ENCODE data around the gene SLC8B1.

The SLC8B1 gene

DNA sequence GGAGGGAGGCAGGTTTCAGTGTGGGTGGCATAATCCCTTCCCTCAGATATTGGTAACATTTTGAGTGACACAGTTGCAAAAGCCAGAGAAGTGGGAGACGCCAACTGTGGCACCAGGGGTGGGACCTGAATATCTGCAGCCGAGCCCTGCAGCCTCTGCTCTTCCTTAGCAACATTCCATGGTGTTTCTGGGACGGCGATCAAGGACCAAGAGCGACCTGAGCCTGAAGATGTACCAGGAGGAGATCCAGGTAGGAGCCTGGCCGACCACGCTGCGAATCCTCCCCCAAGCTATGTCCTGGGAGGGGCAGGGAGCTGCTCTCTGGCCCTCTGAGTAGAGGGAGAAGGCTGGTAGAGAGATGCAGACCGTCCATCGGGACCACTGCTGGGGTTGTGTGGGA is 41.8 kb downstream of the SLC8B1 start:
- DNase-seq (ENCODE audit: low spot score in 2 of 2) (no peak), ATAC-seq (replicated peaks; ENCODE audit: extremely low read depth, poor library complexity, severe bottlenecking) (no peak)
- Mint-ChIP-seq H3K27me3 (no peaks in the 10 kb centered on the region), H3K9me3 (no peaks in the 10 kb centered on the region), H3K27ac (ENCODE audit: low read depth) (no peak overlapping the region), H3K4me1 (no peaks in the 10 kb centered on the region), H3K36me3 (ENCODE audit: insufficient read depth) (peaks cover 11% of the 10 kb centered on the region), H3K4me3 (no peak overlapping the region)

DNA sequence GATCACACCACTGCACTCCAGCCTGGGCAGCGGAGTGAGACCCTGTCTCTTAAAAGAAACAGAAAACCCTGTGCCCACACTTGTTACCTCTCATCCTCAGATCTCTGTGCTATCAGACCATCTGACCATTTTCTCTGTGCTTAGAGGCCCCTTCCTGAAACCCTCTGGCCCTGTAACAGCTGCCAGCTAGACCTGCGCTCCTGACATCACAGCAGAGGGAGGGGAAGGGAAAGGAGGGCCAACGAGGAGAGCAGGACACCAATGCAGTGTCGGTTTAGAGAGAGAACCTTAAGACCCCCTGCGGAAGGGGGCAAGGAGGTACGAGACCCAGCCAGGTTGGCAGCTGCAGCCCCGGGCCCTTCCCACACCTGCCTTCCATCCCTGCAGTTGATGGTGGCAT is 42.4 kb downstream of the SLC8B1 start:
- H3K36me3 Mint-ChIP-seq (ENCODE audit: insufficient read depth), result peaks cover 11% of the 10 kb centered on the region
- H3K27ac Mint-ChIP-seq (ENCODE audit: low read depth), result no peak overlapping the region
- no peaks in the 10 kb centered on the region for H3K27me3 Mint-ChIP-seq
- no peak overlapping the region for H3K4me3 Mint-ChIP-seq
- DNase-seq (ENCODE audit: low spot score in 2 of 2) (no peak), ATAC-seq (replicated peaks; ENCODE audit: extremely low read depth, poor library complexity, severe bottlenecking) (no peak)
- no peaks in the 10 kb centered on the region for H3K4me1 Mint-ChIP-seq
- H3K9me3 Mint-ChIP-seq, result no peaks in the 10 kb centered on the region

DNA sequence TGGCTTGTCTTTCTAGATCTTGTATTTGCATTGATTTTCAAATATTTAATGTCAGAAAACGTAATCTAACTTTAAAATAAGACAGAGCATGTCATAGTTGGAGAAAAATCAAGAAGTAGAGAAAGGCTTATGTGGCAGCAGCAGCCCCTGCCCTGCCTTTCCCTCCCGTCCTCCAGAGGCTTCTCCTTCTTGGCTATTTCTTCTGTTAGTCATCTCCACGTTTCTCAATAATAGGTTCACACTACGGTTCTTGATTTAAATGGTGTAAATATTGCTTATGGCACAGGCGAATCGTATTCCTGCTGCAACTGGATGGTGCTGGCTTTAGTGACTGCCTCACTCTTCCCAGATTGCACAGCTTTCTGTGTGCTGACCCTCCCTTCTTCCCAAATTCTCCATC is 42.8 kb downstream of the SLC8B1 start:
- Mint-ChIP-seq H3K27me3 (no peaks in the 10 kb centered on the region), H3K36me3 (ENCODE audit: insufficient read depth) (peaks cover 11% of the 10 kb centered on the region), H3K4me1 (no peaks in the 10 kb centered on the region), H3K4me3 (no peak overlapping the region), H3K9me3 (no peaks in the 10 kb centered on the region), H3K27ac (ENCODE audit: low read depth) (peak overlapping the region; percentile 81)
- ATAC-seq (replicated peaks; ENCODE audit: extremely low read depth, poor library complexity, severe bottlenecking) (no peak), DNase-seq (ENCODE audit: low spot score in 2 of 2) (no peak)

- Mint-ChIP-seq H3K36me3 (ENCODE audit: insufficient read depth) (peaks cover 11% of the 10 kb centered on the region), H3K27ac (ENCODE audit: low read depth) (peak overlapping the region; percentile 81), H3K4me1 (no peaks in the 10 kb centered on the region), H3K4me3 (no peak overlapping the region), H3K9me3 (no peaks in the 10 kb centered on the region), H3K27me3 (no peaks in the 10 kb centered on the region)
- no peak for DNase-seq (ENCODE audit: low spot score in 2 of 2)
- ATAC-seq (replicated peaks; ENCODE audit: extremely low read depth, poor library complexity, severe bottlenecking), result no peak
These were observed 43.3 kb downstream of the SLC8B1 start for GRCh38 chr12:113291586-113291985.

DNA sequence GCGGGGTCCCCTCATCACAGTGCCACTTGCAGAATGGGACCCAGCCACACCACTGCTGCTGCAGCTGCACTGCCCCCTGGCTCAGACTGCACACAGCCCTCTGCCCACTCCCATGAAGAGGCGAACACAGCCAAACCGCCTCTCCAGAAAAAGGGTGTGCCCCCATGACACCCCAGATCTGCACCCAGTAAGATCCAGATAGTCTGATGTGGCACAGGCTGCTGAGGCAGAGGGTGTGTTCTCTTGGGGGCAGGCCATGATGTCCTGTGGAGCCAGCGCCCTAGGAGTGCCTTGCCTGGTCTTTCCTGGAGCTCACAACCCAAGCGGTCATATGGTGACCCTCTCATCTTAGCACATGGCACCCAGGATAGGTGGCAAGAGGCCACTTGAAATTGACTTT is 44.4 kb downstream of the SLC8B1 start:
- ATAC-seq (replicated peaks; ENCODE audit: extremely low read depth, poor library complexity, severe bottlenecking), result no peak
- Mint-ChIP-seq H3K4me1 (no peaks in the 10 kb centered on the region), H3K36me3 (ENCODE audit: insufficient read depth) (peaks cover 11% of the 10 kb centered on the region), H3K9me3 (no peaks in the 10 kb centered on the region), H3K27me3 (no peaks in the 10 kb centered on the region), H3K4me3 (no peak overlapping the region), H3K27ac (ENCODE audit: low read depth) (no peak overlapping the region)
- DNase-seq (ENCODE audit: low spot score in 2 of 2), result no peak

DNA sequence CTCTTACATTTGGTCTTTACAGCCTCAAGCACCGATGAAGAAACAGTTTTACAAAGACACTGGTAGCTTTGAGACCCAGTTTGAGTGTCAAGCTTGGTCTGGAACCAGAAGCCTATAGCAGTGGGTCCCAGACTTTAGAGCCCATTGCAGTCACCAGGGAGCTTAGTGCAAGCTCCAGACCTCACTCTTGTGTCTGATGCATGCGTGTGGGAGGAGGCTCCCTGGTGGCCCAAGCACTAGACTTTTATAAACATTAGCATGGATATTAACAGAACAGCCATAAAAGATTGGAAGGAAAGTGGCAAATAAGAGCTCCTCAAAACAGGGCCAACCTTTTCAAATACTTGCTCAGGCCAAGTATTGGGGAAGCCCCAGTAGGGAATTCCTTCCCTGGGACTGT is 45.5 kb downstream of the SLC8B1 start:
- DNase-seq (ENCODE audit: low spot score in 2 of 2) (no peak), ATAC-seq (replicated peaks; ENCODE audit: extremely low read depth, poor library complexity, severe bottlenecking) (no peak)
- Mint-ChIP-seq H3K27ac (ENCODE audit: low read depth) (no peak overlapping the region), H3K4me3 (no peak overlapping the region), H3K4me1 (no peaks in the 10 kb centered on the region), H3K27me3 (no peaks in the 10 kb centered on the region), H3K9me3 (no peaks in the 10 kb centered on the region), H3K36me3 (ENCODE audit: insufficient read depth) (peaks cover 9% of the 10 kb centered on the region)

- Mint-ChIP-seq H3K4me3 (no peak overlapping the region), H3K36me3 (ENCODE audit: insufficient read depth) (peaks cover 4% of the 10 kb centered on the region), H3K27ac (ENCODE audit: low read depth) (no peak overlapping the region), H3K4me1 (no peaks in the 10 kb centered on the region), H3K9me3 (no peaks in the 10 kb centered on the region), H3K27me3 (no peaks in the 10 kb centered on the region)
- no peak for ATAC-seq (replicated peaks; ENCODE audit: extremely low read depth, poor library complexity, severe bottlenecking)
- DNase-seq (ENCODE audit: low spot score in 2 of 2), result no peak
These were observed 47.0 kb downstream of the SLC8B1 start for GRCh38 chr12:113287899-113288282.

DNA sequence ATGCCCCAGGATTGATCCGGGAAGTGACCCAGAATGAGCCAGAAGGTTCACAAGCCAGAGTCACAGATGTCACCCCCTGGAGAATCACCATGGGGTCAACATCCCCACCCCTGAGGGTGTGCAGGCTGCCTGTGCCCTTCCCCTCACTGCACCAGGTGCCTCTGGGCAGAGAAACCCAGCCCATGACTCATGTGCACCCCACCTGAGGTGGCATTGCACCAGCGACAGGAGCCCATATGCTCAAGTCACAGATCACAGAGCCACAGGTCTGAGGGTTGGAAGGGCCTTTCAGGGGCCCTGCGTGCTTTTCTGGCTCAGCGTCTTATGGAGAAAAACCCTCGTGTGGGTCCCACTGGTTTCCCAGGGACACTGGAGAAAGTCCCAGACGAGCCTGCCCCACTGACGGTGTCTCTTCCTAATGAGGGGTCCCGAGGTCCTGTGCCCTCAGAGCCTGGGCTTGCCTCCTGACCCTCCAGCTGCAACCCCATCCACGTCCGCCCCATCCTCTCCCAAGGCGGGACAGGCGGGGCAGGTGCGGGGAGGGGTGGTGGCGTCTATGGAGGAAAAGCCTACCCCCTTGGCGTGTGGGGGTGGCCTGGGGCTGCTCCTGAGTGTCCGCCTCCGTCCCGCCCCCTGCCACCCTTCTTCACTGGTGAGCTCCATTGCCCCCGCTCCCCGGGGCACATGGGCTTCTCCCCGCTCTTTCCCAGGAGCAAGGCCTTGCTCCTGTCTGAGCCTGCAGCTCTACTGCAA is 47.6 kb downstream of the SLC8B1 start:
- DNase-seq (ENCODE audit: low spot score in 2 of 2) (no peak), ATAC-seq (replicated peaks; ENCODE audit: extremely low read depth, poor library complexity, severe bottlenecking) (no peak)
- Mint-ChIP-seq H3K9me3 (no peaks in the 10 kb centered on the region), H3K27ac (ENCODE audit: low read depth) (no peak overlapping the region), H3K4me3 (no peak overlapping the region), H3K27me3 (no peaks in the 10 kb centered on the region), H3K36me3 (ENCODE audit: insufficient read depth) (peaks cover 4% of the 10 kb centered on the region), H3K4me1 (no peaks in the 10 kb centered on the region)

DNA sequence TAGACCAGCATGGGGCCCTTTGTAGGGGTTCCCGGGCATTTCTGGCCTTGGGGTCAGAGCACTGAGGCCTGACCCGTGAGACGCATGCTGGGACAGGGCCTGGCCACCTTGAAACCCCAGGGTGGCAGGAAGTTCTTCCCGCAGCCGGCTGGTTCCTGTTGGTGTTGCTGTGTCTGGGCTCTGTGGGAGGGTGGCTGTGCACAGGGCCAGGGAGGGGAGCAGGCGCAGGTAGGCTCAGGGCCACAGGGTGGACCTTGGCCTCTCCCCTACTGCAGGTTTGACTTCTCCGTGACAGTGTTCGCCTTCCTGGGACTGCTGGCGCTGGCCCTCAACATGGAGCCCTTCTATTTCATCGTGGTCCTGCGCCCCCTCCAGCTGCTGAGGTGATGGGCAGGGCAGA is 48.2 kb downstream of the SLC8B1 start:
- H3K4me3 Mint-ChIP-seq, result no peak overlapping the region
- H3K9me3 Mint-ChIP-seq, result no peaks in the 10 kb centered on the region
- no peaks in the 10 kb centered on the region for H3K27me3 Mint-ChIP-seq
- DNase-seq (ENCODE audit: low spot score in 2 of 2), result no peak
- H3K36me3 Mint-ChIP-seq (ENCODE audit: insufficient read depth), result peaks cover 2% of the 10 kb centered on the region
- H3K4me1 Mint-ChIP-seq, result no peaks in the 10 kb centered on the region
- H3K27ac Mint-ChIP-seq (ENCODE audit: low read depth), result no peak overlapping the region
- no peak for ATAC-seq (replicated peaks; ENCODE audit: extremely low read depth, poor library complexity, severe bottlenecking)

DNA sequence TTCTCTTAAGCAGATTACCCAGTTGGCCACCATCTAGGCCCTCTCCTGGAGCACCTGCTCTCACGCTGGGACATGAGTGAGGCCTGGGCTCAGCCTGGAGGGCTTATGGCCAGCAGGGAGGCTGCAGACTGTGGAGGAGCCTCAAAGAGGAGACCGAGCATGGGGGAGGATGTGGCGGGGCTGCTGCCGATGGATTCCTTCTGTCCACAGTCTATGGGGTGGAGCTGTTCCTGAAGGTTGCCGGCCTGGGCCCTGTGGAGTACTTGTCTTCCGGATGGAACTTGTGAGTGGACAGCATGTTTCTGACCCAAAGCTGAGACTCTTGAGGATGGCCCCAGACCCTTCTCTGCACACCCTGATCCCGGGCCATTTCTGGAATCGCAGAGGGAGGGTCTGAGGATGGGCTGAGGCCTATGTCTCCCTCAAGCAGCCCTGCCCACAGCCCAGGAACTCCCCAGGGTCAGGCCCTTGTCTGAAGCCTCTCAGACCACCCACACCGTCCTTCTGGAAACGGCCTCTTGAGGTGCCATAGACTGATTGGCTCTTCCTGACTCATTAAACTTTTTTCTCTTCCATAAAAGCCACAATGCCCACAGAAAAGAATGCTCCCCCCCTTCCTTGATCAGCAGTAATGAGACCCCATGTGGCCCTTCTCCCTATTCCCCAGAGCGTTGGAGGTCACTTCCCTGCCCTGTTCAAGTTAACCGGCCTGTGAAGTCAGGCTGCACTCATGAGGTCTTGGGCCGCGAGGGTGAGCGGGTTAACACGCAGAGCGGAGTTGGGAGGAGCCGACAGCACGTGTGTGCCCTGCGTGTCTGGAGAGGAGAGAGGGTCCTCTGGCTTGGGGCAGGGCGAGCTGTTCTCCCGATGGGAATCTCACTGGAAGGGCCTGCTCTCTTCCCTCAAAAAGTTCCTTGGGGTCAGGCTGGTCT is 49.0 kb downstream of the SLC8B1 start:
- H3K36me3 Mint-ChIP-seq (ENCODE audit: insufficient read depth), result peaks cover 4% of the 10 kb centered on the region
- no peak overlapping the region for H3K27ac Mint-ChIP-seq (ENCODE audit: low read depth)
- DNase-seq (ENCODE audit: low spot score in 2 of 2) (no peak), ATAC-seq (replicated peaks; ENCODE audit: extremely low read depth, poor library complexity, severe bottlenecking) (no peak)
- H3K27me3 Mint-ChIP-seq, result no peaks in the 10 kb centered on the region
- H3K4me3 Mint-ChIP-seq, result no peak overlapping the region
- no peaks in the 10 kb centered on the region for H3K9me3 Mint-ChIP-seq
- no peaks in the 10 kb centered on the region for H3K4me1 Mint-ChIP-seq

DNA sequence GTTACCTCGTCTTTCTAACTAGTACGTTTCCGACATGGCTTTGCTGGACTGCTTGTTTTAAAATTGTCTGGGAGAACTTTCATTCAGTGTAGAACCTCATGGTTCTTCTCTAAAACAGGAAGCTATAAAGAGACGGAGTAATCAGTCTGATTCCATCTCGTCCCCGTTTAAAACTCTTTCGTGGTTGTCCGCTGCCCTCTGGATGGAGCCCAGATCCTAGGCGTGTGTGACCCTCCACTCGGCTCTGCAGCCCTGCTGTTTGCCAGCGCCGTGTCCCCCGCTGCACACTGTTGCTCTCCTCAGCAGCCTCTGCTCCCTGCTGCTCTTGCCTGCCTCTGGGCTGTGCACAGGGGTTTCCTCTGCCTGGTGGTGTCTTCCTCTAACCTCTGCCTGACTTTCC is 50.2 kb downstream of the SLC8B1 start:
- Mint-ChIP-seq H3K27ac (ENCODE audit: low read depth) (no peak overlapping the region), H3K4me1 (no peaks in the 10 kb centered on the region), H3K9me3 (no peaks in the 10 kb centered on the region), H3K36me3 (ENCODE audit: insufficient read depth) (peaks cover 4% of the 10 kb centered on the region), H3K4me3 (no peak overlapping the region), H3K27me3 (no peaks in the 10 kb centered on the region)
- DNase-seq (ENCODE audit: low spot score in 2 of 2) (no peak), ATAC-seq (replicated peaks; ENCODE audit: extremely low read depth, poor library complexity, severe bottlenecking) (no peak)

DNA sequence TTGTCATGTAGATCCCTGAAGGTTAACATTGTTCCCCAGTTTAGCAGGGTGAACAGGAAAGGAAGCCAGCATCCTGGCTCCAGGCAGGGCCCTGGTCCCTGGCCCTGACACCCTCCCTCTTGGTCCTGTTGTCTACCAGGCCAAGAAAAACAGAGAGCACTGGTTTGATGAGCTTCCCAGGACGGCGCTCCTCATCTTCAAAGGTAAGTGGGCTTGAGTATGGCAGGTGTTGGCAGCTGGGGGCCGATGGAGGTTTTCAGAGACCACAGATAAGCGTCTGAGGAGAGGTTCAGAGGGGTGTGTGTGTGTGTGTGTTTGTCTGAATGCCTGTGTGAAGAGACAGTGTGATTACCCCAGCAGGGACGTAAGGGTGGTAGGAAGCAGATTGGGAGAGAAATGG is 56.3 kb downstream of the SLC8B1 start:
- H3K9me3 Mint-ChIP-seq, result no peaks in the 10 kb centered on the region
- ATAC-seq (replicated peaks; ENCODE audit: extremely low read depth, poor library complexity, severe bottlenecking) (no peak), DNase-seq (ENCODE audit: low spot score in 2 of 2) (no peak)
- no peak overlapping the region for H3K27ac Mint-ChIP-seq (ENCODE audit: low read depth)
- no peaks in the 10 kb centered on the region for H3K4me1 Mint-ChIP-seq
- no peaks in the 10 kb centered on the region for H3K27me3 Mint-ChIP-seq
- H3K4me3 Mint-ChIP-seq, result no peak overlapping the region
- peaks cover 8% of the 10 kb centered on the region for H3K36me3 Mint-ChIP-seq (ENCODE audit: insufficient read depth)

DNA sequence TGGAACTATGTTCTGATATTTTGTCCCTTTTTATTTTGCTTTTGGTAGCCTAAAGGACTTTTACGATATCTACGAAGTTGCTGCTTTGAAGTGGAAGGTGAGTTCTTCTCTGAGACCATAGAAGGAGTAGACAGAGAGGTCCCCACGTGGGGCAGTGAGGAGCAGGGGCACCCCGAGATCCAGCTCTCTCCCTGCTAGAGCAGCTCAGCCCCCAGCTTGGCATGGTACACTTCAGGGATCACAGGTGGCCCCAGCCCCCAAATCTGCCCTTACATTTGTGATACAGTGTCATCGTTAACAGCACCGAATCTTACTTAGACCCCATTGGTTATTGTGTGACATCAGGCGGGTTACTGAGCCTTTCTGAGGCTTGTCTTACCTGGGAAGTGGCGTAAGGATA is 56.8 kb downstream of the SLC8B1 start:
- H3K27ac Mint-ChIP-seq (ENCODE audit: low read depth), result no peak overlapping the region
- peaks cover 8% of the 10 kb centered on the region for H3K36me3 Mint-ChIP-seq (ENCODE audit: insufficient read depth)

More for the DNA sequence above, 56.8 kb downstream of the SLC8B1 start:
- ATAC-seq (replicated peaks; ENCODE audit: extremely low read depth, poor library complexity, severe bottlenecking) (no peak), DNase-seq (ENCODE audit: low spot score in 2 of 2) (no peak)
- H3K4me3 Mint-ChIP-seq, result no peak overlapping the region
- no peaks in the 10 kb centered on the region for H3K9me3 Mint-ChIP-seq
- no peaks in the 10 kb centered on the region for H3K27me3 Mint-ChIP-seq
- H3K4me1 Mint-ChIP-seq, result no peaks in the 10 kb centered on the region
